ENCODE measurements around the gene LIPG.

The LIPG gene

GRCh38 chr18:49617865-49618264, 56.0 kb downstream of the LIPG start:
- Mint-ChIP-seq H3K27ac (no peak overlapping the region), H3K36me3 (ENCODE audit: low read depth) (no peaks in the 10 kb centered on the region), H3K27me3 (ENCODE audit: low read depth) (peaks cover 26% of the 10 kb centered on the region), H3K9me3 (no peaks in the 10 kb centered on the region), H3K4me1 (ENCODE audit: low read depth) (no peaks in the 10 kb centered on the region), H3K4me3 (no peak overlapping the region)
- no peak for DNase-seq (ENCODE audit: low spot score)

GRCh38 chr18:49618742-49619681, 57.2 kb downstream of the LIPG start:
- no peaks in the 10 kb centered on the region for H3K4me1 Mint-ChIP-seq (ENCODE audit: low read depth)
- DNase-seq (ENCODE audit: low spot score): no peak

GRCh38 chr18:49619801-49620200, 57.9 kb downstream of the LIPG start:
- no peak overlapping the region for H3K4me3 Mint-ChIP-seq
- no peak overlapping the region for H3K27ac Mint-ChIP-seq
- H3K27me3 Mint-ChIP-seq (ENCODE audit: low read depth): peaks cover 27% of the 10 kb centered on the region
- DNase-seq (ENCODE audit: low spot score): no peak
- H3K9me3 Mint-ChIP-seq: no peaks in the 10 kb centered on the region
- H3K36me3 Mint-ChIP-seq (ENCODE audit: low read depth): no peaks in the 10 kb centered on the region
- no peaks in the 10 kb centered on the region for H3K4me1 Mint-ChIP-seq (ENCODE audit: low read depth)

More at GRCh38 chr18:49618742-49619681, 57.2 kb downstream of the LIPG start:
- Mint-ChIP-seq H3K9me3 (no peaks in the 10 kb centered on the region), H3K27me3 (ENCODE audit: low read depth) (peaks cover 27% of the 10 kb centered on the region), H3K4me3 (no peak overlapping the region), H3K27ac (no peak overlapping the region), H3K36me3 (ENCODE audit: low read depth) (no peaks in the 10 kb centered on the region)

GRCh38 chr18:49621301-49621700, 59.4 kb downstream of the LIPG start:
- Mint-ChIP-seq H3K36me3 (ENCODE audit: low read depth) (no peaks in the 10 kb centered on the region), H3K27ac (no peak overlapping the region), H3K9me3 (no peaks in the 10 kb centered on the region), H3K4me3 (no peak overlapping the region), H3K4me1 (ENCODE audit: low read depth) (no peaks in the 10 kb centered on the region), H3K27me3 (ENCODE audit: low read depth) (peaks cover 26% of the 10 kb centered on the region)
- DNase-seq (ENCODE audit: low spot score): no peak

- Mint-ChIP-seq H3K27me3 (ENCODE audit: low read depth) (peaks cover 26% of the 10 kb centered on the region), H3K9me3 (no peaks in the 10 kb centered on the region), H3K36me3 (ENCODE audit: low read depth) (no peaks in the 10 kb centered on the region), H3K4me1 (ENCODE audit: low read depth) (no peaks in the 10 kb centered on the region), H3K27ac (no peak overlapping the region), H3K4me3 (no peak overlapping the region)
- no peak for DNase-seq (ENCODE audit: low spot score)
Observed at GRCh38 chr18:49621717-49622351, 60.0 kb downstream of the LIPG start.

- Mint-ChIP-seq H3K4me1 (ENCODE audit: low read depth) (no peaks in the 10 kb centered on the region), H3K36me3 (ENCODE audit: low read depth) (no peaks in the 10 kb centered on the region), H3K27me3 (ENCODE audit: low read depth) (peaks cover 26% of the 10 kb centered on the region), H3K9me3 (no peaks in the 10 kb centered on the region), H3K4me3 (no peak overlapping the region), H3K27ac (no peak overlapping the region)
- no peak for DNase-seq (ENCODE audit: low spot score)
Observed at GRCh38 chr18:49623571-49623970, 61.7 kb downstream of the LIPG start.

- no peak for DNase-seq (ENCODE audit: low spot score)
Observed at GRCh38 chr18:49625021-49625691, 63.3 kb downstream of the LIPG start.

GRCh38 chr18:49626842-49627467, 65.1 kb downstream of the LIPG start:
- Mint-ChIP-seq H3K27ac (no peak overlapping the region), H3K4me3 (no peak overlapping the region), H3K4me1 (ENCODE audit: low read depth) (no peaks in the 10 kb centered on the region), H3K9me3 (no peaks in the 10 kb centered on the region), H3K27me3 (ENCODE audit: low read depth) (peaks cover 12% of the 10 kb centered on the region), H3K36me3 (ENCODE audit: low read depth) (no peaks in the 10 kb centered on the region)
- DNase-seq (ENCODE audit: low spot score): no peak

More at GRCh38 chr18:49625021-49625691, 63.3 kb downstream of the LIPG start:
- no peaks in the 10 kb centered on the region for H3K9me3 Mint-ChIP-seq
- no peaks in the 10 kb centered on the region for H3K4me1 Mint-ChIP-seq (ENCODE audit: low read depth)
- peaks cover 26% of the 10 kb centered on the region for H3K27me3 Mint-ChIP-seq (ENCODE audit: low read depth)
- H3K27ac Mint-ChIP-seq: no peak overlapping the region
- no peaks in the 10 kb centered on the region for H3K36me3 Mint-ChIP-seq (ENCODE audit: low read depth)
- no peak overlapping the region for H3K4me3 Mint-ChIP-seq

- DNase-seq (ENCODE audit: low spot score): no peak
Observed at GRCh38 chr18:49628119-49628518, 66.3 kb downstream of the LIPG start.

GRCh38 chr18:49628881-49629795, 67.3 kb downstream of the LIPG start:
- H3K4me1 Mint-ChIP-seq (ENCODE audit: low read depth): no peaks in the 10 kb centered on the region
- no peaks in the 10 kb centered on the region for H3K9me3 Mint-ChIP-seq
- no peak for DNase-seq (ENCODE audit: low spot score)
- no peak overlapping the region for H3K4me3 Mint-ChIP-seq
- H3K36me3 Mint-ChIP-seq (ENCODE audit: low read depth): no peaks in the 10 kb centered on the region
- H3K27ac Mint-ChIP-seq: no peak overlapping the region
- peaks cover 5% of the 10 kb centered on the region for H3K27me3 Mint-ChIP-seq (ENCODE audit: low read depth)

More at GRCh38 chr18:49628119-49628518, 66.3 kb downstream of the LIPG start:
- no peaks in the 10 kb centered on the region for H3K4me1 Mint-ChIP-seq (ENCODE audit: low read depth)
- H3K4me3 Mint-ChIP-seq: no peak overlapping the region
- H3K27ac Mint-ChIP-seq: no peak overlapping the region
- peaks cover 5% of the 10 kb centered on the region for H3K27me3 Mint-ChIP-seq (ENCODE audit: low read depth)
- no peaks in the 10 kb centered on the region for H3K36me3 Mint-ChIP-seq (ENCODE audit: low read depth)
- H3K9me3 Mint-ChIP-seq: no peaks in the 10 kb centered on the region

GRCh38 chr18:49630246-49630699, 68.4 kb downstream of the LIPG start:
- no peaks in the 10 kb centered on the region for H3K36me3 Mint-ChIP-seq (ENCODE audit: low read depth)
- H3K27ac Mint-ChIP-seq: no peak overlapping the region
- no peak overlapping the region for H3K4me3 Mint-ChIP-seq
- DNase-seq (ENCODE audit: low spot score): no peak
- H3K9me3 Mint-ChIP-seq: no peaks in the 10 kb centered on the region
- H3K27me3 Mint-ChIP-seq (ENCODE audit: low read depth): peaks cover 7% of the 10 kb centered on the region
- H3K4me1 Mint-ChIP-seq (ENCODE audit: low read depth): no peaks in the 10 kb centered on the region

GRCh38 chr18:49631146-49631866, 69.4 kb downstream of the LIPG start:
- Mint-ChIP-seq H3K4me1 (ENCODE audit: low read depth) (no peaks in the 10 kb centered on the region), H3K27me3 (ENCODE audit: low read depth) (peaks cover 12% of the 10 kb centered on the region), H3K9me3 (no peaks in the 10 kb centered on the region)

More at GRCh38 chr18:49631146-49631866, 69.4 kb downstream of the LIPG start:
- Mint-ChIP-seq H3K36me3 (ENCODE audit: low read depth) (no peaks in the 10 kb centered on the region), H3K4me3 (no peak overlapping the region), H3K27ac (no peak overlapping the region)
- no peak for DNase-seq (ENCODE audit: low spot score)
